GM12878 (cell line): ENCODE results near the gene YBX3. TPM values are rescaled to one million over a fixed set of nuclear protein-coding genes. Genes with fewer than 3 reads are reported as not detected.

Experiments used
- ATAC-seq: fragments of 200-7000 bp; cut with Tn5 transposase; 3 replicates; pipeline ENCODE4 v1.9.1; 2020; ENCODE audit warnings: mild to moderate bottlenecking, moderate library complexity
- BruUV-seq: library from RNA; stranded (reverse); fragments of 400-500 nt; replicated peaks from 2 replicates; lab custom pipeline; 2021; lab: Mats Ljungman, UMichigan
- CTCF ChIA-PET: fragments of 300-600 bp; sonication (Branson Sonifier 250); formaldehyde crosslinking; extraction: SDS; loops from one replicate; lab custom pipeline; 2021; ENCODE audit warnings: inconsistent platforms; lab: Yijun Ruan, JAX
- POLR2A ChIA-PET: fragments of 350-600 bp; formaldehyde crosslinking; extraction: SDS; loops from one replicate; lab custom pipeline; 2021; ENCODE audit warnings: inconsistent platforms; lab: Charles Lee
- RAD21 ChIA-PET: fragments of 300-600 bp; sonication (Branson Sonifier 250); formaldehyde crosslinking; loops from one replicate; lab custom pipeline; 2023; ENCODE audit warnings: antibody characterized with exemption; ENCODE audit not compliant: unreplicated experiment; lab: Charles Lee
- SMC1A ChIA-PET: fragments of 300-600 bp; sonication (Branson Sonifier 250); formaldehyde crosslinking; loops from one replicate; lab custom pipeline; 2023; ENCODE audit not compliant: unreplicated experiment, uncharacterized antibody; lab: Charles Lee
- DNase-seq: peaks from one replicate; pipeline ENCODE4 v3.0.0-alpha.2; 2011; ENCODE audit warnings: low read depth, low spot score
- FAIRE-seq: peaks from 3 replicates; lab custom pipeline; 2011; peaks lifted over from hg19 to GRCh38; lab: Jason Lieb, UNC
- H2AFZ ChIP-seq: 2 replicates; pipeline ENCODE4 v1.6.0; 2011; ENCODE audit warnings: low read depth, low read length, control low read depth; ENCODE audit not compliant: control insufficient read depth
- H3K27ac ChIP-seq: 2 replicates; pipeline ENCODE4 v1.5.1; 2011; ENCODE audit warnings: control low read depth; ENCODE audit not compliant: control insufficient read depth, insufficient read depth
- H3K27me3 ChIP-seq, 2 experiments: replicated peaks in 1 of 2; 2 replicates each; pipeline versions ENCODE4 v1.6.0 to v1.6.1; 2011; ENCODE audit warnings: low read length in 1 of 2; ENCODE audit not compliant: control insufficient read depth in 2 of 2, insufficient read depth in 2 of 2
- H3K36me3 ChIP-seq, 2 experiments: 2 replicates each; pipeline ENCODE4 v1.5.1; 2011; ENCODE audit warnings: low read length in 1 of 2; ENCODE audit not compliant: control insufficient read depth in 2 of 2, insufficient read depth in 2 of 2
- H3K4me1 ChIP-seq: 2 replicates; pipeline ENCODE4 v1.6.1; 2011; ENCODE audit warnings: mild to moderate bottlenecking, low read length, moderate library complexity, mixed read lengths; ENCODE audit not compliant: control insufficient read depth, insufficient read depth
- H3K4me2 ChIP-seq: 2 replicates; pipeline ENCODE4 v1.6.0; 2011; ENCODE audit warnings: control low read depth; ENCODE audit not compliant: control insufficient read depth, insufficient read depth
- H3K4me3 ChIP-seq: fragments of 200-600 bp; sonication (generic); 2 replicates; pipeline ENCODE4 v1.5.1; 2016
- H3K79me2 ChIP-seq: 2 replicates; pipeline ENCODE4 v1.6.0; 2011; ENCODE audit warnings: low read length; ENCODE audit not compliant: control insufficient read depth, insufficient read depth
- H3K9ac ChIP-seq: 2 replicates; pipeline ENCODE4 v1.8.0; 2011; ENCODE audit warnings: low read length, control low read depth, mixed read lengths; ENCODE audit not compliant: control insufficient read depth, insufficient read depth
- H3K9me3 ChIP-seq: replicated peaks from 3 replicates; pipeline ENCODE4 v1.5.1; 2011; ENCODE audit warnings: mild to moderate bottlenecking, low read length; ENCODE audit not compliant: control insufficient read depth, insufficient read depth
- H4K20me1 ChIP-seq: 2 replicates; pipeline ENCODE4 v1.6.0; 2011; ENCODE audit not compliant: control insufficient read depth, insufficient read depth
- GABPA ChIP-seq: IDR thresholded peaks from 2 replicates; pipeline ENCODE4 v1.6.1; 2014; ENCODE audit warnings: antibody characterized with exemption, low read depth, mild to moderate bottlenecking, inconsistent platforms
- HSF1 ChIP-seq: fragments of 150-350 bp; IDR thresholded peaks from 2 replicates; pipeline ENCODE4 v1.6.1; 2014; ENCODE audit warnings: mild to moderate bottlenecking, low read depth, low read length
- IRF3 ChIP-seq: fragments of 450-650 bp; IDR thresholded peaks from 2 replicates; pipeline ENCODE4 v1.6.1; 2014; ENCODE audit warnings: mild to moderate bottlenecking
- SKIL ChIP-seq: fragments of 450-650 bp; IDR thresholded peaks from 2 replicates; pipeline ENCODE4 v1.6.1; 2017; ENCODE audit warnings: mild to moderate bottlenecking, low read depth, inconsistent platforms; ENCODE audit not compliant: poor library complexity, severe bottlenecking
- ZBTB4 ChIP-seq: fragments of 450-650 bp; formaldehyde crosslinking; IDR thresholded peaks from 2 replicates; pipeline ENCODE4 v1.4.0; 2022; ENCODE audit warnings: mild to moderate bottlenecking, moderate library complexity
- in situ Hi-C: fragments of 300-500 bp; cut with MboI; formaldehyde crosslinking; loops from 9 replicates; pipeline ENCODE4 v1.14.3; 2018; ENCODE audit warnings: mixed read lengths
- intact Hi-C: fragments of 100-400 bp; cut with micrococcal nuclease; formaldehyde crosslinking; loops from one replicate; pipeline ENCODE4 v1.14.2; 2022; ENCODE audit not compliant: unreplicated experiment
- polyA plus RNA-seq, 11 experiments: library from polyadenylated mRNA; depleted of rRNA in 4 of 11; unstranded in 6 of 11; stranded (reverse) in 5 of 11; fragments of >200 nt; fragmentation: Nextera tagmentation in 4 of 11; fragmentation: Illumina TruSeq in 1 of 11; extraction: Ambion mirVana in 4 of 11; extraction: Trizol in 1 of 11; gene quantifications; 1 replicate in 1 of 11; 2 replicates in 10 of 11; pipeline versions ENCODE4 v1.2.1 to v1.2.3, GENCODE V29; 2011 to 2016; ENCODE audit warnings: inconsistent platforms in 2 of 11, missing spikeins in 2 of 11, low read depth in 1 of 11
- total RNA-seq, 4 experiments: library from RNA; depleted of rRNA in 3 of 4; stranded (reverse); fragments of >200 nt in 3 of 4; fragmentation: Illumina TruSeq in 1 of 4; extraction: Trizol in 1 of 4; gene quantifications; 2 replicates each; pipeline versions ENCODE4 v1.2.1 to v1.2.3, GENCODE V29; 2013 to 2021

The YBX3 gene
- total and polyA plus RNA-seq, 10 of the 15 experiments (the other 5 are each of a cell fraction or from before 2014, with no cell fraction given) = 25.9 to 221 (median 111) TPM

GRCh38 chr12:10741845-10742244 is 18.7 kb upstream of the YBX3 start:
- FAIRE-seq (no peak), DNase-seq (no peak), ATAC-seq (no peak)
- Histone ChIP-seq H3K9me3 (no peaks in the 10 kb centered on the region), H3K4me2 (no peak overlapping the region), H3K4me1 (0 out of 2 replicates have a peak, but pooled peaks cover 2% of the 10 kb centered on the region), H3K27ac (no peak overlapping the region), H3K36me3 (no peaks in the 10 kb centered on the region), H2AFZ (no peak overlapping the region), H3K27me3 (no peaks in the 10 kb centered on the region), H3K79me2 (no peaks in the 10 kb centered on the region), H4K20me1 (no peaks in the 10 kb centered on the region), H3K4me3 (no peak overlapping the region), H3K9ac (no peak overlapping the region)
- in situ Hi-C loops (no loop called here), intact Hi-C loops (no loop called here)
- ChIA-PET RAD21 (no interaction called here), CTCF (interaction anchor here (1.2 to 2.9 kb wide), 2 partner anchors 8 to 18 kb away, joined by 3 to 23 read pairs; no protein-coding TSS in a partner anchor), POLR2A (interaction anchor here (1.1 kb wide), 1 partner anchor 23 kb away, joined by 3 read pairs; no protein-coding TSS in a partner anchor)
- no TSS peak for BruUV-seq
- TF ChIP-seq GABPA (no peak), IRF3 (no peak), HSF1 (no peak), ZBTB4 (no peak), SKIL (no peak)
- TF ChIP-seq, all 136 proteins: peak for 0
- SMC1A ChIA-PET = interaction anchor here (1.1 to 3.2 kb wide), 2 partner anchors 8 kb away, joined by 4 to 16 read pairs; no protein-coding TSS in a partner anchor
